HG03175 (cell line): ENCODE data around the gene COMMD7.

Source experiments
- ATAC-seq: cut with Tn5 transposase; IDR thresholded peaks from one replicate; pipeline ENCODE4 v1.9.1; 2021; ENCODE audit warnings: mild to moderate bottlenecking, moderate library complexity; ENCODE audit not compliant: unreplicated experiment

The COMMD7 gene

DNA sequence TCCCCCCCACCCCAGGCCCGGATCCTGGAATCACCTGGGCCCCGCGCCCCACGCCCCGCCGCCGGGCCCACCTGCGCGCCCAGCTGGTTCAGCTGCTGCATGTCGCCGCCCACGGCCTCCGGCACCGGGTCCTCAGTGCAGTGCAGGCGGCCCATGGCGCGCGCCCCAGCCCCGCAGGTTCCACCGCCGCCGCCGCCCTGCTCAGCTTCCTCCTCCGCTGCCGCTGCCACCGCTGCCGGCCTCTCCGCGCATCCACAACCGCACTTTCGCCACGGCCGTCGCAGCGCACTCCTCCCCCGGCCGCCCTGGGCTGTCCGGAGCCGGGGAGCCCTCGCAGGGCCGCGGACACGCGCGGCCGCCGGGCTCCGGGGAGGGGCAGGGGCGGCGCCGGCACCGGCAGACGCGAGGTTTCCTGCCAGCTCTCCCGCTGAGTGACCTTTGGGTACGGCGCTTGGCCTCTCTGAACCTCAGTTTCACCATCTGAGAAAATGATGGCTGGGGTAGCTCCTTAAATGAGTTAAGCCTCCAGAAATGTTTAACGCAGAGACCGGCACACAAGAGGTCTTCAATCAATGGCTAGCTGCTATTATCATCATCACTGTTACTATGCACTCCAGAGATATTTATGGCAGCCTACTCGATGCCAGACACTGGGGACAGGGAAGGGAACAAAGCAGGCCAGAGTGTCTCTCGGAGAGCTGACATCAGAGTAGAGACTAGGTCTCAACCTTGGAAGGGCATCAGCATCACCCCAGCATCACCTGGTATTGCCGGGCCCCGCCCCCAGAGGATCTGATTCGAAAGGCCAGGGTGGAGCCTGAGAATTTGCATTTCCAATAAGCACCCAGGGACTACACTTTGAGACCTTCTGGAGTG lies at the start of gene COMMD7:
Gene COMMD7, minus strand, starts transcription at position 231 of the 876 bp plus-strand sequence. Its CDS starts 76 bp downstream, at position 155.
- ATAC-seq = peak; percentile 54

- ATAC-seq = no peak
These were observed 49.6 kb upstream of the COMMD7 start for GRCh38 chr20:32792731-32793458.

GRCh38 chr20:32792316-32792715 lies 49.0 kb upstream of the COMMD7 start:
- peak; percentile 49 for ATAC-seq

GRCh38 chr20:32790751-32791057 lies 47.4 kb upstream of the COMMD7 start:
- no peak for ATAC-seq

DNA sequence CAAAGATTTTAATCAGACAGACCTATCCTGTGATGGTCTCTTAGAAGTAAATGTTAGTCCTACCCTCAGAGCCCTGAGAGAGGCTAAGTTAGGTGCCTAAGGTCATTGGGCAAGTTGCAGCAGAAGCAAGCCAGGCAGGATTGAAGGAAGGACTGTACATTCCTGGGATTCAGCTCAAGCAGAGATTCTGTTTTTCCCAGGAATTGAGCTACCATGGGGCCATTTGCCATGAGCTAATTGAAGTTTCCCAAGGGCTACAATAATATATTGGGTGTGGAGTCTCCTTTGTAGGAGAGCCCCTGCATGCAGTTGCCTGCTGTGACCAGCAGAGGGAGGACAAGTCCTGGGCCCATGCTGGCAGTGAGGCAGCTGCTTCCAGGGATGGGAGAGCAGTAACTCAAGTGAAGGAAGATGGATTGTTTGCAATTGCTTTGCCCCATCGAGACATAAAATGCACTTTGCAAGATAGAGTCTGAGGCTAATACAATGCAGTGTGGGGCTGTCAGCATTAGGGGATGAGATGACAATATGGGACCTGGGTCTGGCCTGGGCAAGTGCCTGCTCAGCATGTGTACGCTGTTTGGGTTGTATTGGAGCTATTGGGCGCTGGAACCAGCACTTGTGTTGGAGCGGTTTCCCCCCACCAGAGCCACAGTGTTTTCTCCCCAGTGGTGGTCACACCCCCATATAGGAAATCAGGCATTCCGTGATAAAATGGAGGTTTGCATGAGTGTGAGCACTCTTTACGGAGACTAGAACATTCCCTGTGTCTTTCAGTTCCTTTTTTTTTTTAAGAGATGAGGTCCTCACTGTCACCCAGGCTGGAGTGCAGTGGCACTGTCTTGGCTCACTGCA lies 46.9 kb upstream of the COMMD7 start:
- peak; percentile 62 for ATAC-seq

- no peak for ATAC-seq
These were observed 43.9 kb upstream of the COMMD7 start for GRCh38 chr20:32787168-32787567.

DNA sequence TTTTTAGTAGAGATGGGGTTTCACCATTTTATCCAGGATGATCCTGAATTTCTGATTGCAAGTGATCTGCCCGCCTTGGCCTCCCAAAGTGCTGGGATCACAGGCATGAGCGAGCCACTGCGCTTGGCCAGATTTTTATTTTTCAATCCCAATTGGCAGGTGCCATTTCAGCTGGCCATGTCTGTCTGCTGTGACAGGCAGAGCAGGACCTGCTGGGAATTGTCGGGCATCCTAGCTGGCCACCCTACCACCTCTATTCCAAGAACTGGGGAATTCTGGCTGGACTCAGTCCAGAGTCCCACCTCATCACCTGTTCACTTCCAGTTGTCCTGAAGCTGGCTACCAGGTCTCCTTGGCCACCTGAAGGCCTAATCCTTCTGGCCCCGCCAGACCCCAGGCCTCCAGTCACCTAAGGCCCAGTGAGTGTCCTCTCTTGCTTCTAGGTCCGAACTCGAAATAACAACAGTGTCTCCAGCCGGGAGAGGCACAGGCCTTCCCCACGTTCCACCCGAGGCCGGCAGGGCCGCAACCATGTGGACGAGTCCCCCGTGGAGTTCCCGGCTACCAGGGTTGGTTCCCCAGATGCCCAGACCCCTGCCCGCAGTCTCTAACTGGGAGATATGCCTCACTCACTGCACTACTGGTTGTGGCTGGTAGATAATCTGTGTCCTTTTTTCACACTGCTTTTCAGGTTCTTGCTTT lies 42.9 kb upstream of the COMMD7 start:
- ATAC-seq = no peak

GRCh38 chr20:32784369-32785080 lies 41.3 kb upstream of the COMMD7 start:
- no peak for ATAC-seq

DNA sequence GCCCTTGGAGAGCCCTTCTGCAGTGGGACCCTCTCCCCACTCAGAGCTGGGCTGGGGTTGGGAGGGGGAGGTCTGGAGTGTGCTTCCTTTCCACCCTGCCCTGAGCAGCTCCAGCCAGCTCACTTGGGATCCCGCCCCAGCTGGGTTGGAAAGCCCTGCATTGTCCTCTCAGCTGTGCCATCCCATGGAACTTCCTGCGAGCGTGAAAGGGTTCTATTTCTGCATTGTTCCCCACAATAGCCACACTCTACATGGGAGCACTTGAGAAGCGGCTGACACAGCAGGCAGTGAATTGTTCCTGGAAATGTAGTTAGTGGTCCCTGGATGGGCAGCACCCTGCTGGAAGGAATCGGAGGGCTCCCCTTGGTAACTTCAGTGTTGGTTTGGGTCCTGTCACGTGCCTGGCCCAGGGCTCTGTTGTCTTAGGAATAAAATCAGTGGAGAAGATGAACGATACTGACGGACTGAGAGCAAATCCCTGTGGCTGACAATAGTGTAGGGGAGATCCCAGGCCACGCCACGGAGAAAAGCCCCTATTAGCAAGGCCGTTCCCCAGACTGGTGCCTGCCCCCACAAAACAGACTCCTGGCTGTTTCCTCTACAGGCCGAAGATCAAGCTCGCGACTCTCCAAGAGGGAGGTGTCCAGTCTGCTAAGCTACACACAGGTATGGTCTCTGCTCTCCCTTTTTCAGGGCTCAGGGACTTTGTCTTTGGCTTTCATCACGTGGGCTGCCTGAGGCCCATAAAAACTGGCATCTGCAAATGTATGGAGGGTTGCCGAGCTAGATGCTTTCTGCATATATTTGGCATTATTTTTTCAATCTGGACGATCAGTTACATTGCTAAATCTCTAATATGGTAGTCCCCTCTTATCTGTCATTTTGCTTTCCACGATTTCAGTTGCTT lies 37.7 kb upstream of the COMMD7 start:
- no peak for ATAC-seq

- no peak for ATAC-seq
These were observed 37.0 kb upstream of the COMMD7 start for GRCh38 chr20:32780278-32780677.

DNA sequence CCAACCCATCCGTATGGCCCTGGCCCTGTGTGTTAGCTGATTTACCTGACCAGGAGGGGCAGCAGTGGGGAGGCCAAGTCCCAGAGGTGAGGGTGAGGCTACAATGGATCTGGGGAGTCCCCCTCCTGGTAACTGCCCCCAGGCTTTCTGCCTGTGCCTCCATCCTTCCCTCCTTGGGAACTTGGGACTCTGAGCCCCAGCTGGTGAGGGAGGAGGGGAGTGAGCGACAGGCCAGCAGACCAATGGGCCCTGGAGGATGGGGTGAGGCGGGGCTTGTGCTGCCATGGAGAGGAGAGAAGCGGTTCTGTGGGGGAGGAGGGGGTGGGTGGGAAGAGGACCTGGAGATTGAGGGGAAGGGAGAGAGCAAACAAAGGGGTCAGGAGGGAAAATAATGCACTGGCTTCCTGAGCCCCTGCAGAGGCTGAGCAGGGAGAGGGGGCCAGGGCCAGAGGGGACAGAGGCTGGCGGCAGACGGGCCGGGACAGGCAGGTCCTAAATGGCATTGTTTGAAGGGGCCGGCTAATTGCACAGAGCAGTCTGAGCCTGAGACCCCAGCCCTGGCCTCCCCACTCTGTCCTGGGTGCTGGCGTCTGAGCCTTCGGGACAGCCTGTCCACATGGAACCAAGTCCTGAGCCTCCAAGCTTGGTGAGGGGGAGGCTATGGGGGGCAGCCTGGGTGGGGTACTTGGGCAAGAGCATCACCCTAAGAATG lies 36.4 kb upstream of the COMMD7 start:
- no peak for ATAC-seq

DNA sequence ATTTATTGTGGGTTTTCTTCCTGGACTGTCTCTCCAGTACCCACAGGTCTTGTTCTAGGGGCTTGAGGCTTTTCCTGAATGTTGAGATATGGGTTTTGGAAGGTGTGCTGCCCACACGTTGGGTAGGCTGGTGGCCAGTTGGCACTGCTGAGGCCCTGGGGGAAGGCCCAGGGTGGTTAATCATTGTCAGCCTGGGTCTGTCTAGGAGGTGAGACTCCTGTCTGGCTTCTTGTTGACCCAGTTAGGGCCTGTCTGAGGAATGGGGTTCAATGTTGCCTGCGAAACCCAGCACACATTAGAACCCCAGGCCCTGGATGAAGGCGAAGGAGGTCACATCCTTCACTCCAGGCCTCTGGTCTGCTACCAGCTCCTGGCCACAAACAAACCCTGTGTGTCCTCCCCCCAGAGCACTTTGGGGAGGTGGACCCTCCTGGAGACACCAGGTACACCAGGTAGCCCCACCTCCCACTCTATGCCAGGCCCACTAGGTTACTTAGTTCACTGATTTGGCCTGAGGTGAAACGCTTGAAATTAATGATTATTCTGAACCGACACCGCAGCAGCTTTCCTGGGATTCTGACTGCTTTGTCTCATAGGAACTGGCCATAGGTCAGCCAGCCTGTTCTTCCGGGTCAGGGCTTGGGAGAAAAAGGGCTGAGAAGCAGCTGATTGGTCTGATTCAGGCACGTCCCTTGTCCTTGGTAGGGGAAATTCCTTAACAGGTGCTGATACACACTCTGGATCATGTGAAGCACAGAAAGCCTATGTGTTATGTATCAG lies 34.1 kb upstream of the COMMD7 start:
- no peak for ATAC-seq

DNA sequence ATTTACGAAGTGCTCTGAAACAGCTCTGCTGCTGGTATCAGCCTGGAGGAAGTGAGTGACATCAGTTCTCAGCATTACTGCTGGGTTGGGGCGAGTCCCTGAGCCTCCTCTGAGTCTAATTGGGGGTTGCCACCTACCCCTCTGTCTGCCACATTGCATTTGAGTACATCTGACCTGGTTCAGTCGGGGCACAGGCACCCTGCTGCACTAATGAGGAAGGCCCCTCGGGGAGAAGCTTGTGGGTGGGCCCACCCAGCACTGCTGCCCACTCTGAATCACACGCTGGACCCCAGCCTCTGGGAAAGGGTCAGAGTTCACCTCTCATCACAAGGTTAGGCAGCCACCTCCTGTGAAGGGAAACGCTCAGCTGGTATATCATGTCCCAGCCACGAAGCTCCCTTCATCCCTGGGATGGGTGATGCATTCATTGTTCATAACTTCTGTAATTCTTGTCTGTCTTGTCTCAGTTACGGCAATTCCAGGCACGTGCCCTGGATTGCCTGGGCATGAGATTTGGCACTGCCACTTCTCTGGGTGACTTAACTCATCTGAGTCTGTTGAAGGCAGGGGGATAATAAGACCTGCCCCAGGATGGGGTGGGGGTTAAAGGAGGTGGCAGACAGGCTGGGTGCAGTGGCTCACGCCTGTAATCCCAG lies 32.2 kb upstream of the COMMD7 start:
- ATAC-seq = no peak

DNA sequence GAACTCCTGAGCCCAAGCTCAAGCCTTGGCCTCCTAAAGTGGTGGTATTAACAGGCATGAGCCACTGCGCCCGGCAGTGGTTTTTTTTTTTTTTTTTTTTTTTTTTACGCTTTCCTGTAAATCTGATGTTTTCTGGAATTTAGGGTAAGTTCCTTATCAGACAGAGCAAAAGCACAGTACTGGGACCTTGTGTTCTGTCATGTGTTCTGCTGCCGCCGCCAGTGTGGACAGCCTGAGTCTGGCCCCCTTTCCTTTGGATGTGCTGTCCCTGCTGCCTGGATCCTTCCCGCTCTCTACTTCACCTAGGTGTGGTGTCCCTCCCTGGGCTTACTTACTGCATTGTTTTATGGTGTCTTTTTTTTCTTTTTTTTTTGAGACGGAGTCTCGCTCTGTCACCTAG lies 30.6 kb upstream of the COMMD7 start:
- ATAC-seq = no peak

DNA sequence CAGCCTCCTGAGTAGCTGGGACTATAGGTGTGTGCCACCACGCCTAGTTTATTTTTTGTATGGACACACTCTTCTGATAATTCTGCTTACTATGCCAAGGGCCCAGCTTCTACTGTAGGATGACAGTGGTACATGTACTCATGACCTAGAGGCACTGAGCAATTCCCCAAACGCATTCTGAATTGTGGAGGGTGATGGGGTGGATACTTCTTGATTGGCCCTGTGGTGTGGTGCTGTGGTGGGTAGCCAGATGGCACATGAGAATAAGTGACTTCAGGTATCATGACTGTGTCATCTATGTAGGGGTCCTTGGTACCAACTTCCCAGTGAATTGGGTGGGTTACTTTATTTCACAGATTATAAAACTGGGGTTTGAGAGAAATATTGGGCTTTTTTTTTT lies 30.0 kb upstream of the COMMD7 start:
- no peak for ATAC-seq

DNA sequence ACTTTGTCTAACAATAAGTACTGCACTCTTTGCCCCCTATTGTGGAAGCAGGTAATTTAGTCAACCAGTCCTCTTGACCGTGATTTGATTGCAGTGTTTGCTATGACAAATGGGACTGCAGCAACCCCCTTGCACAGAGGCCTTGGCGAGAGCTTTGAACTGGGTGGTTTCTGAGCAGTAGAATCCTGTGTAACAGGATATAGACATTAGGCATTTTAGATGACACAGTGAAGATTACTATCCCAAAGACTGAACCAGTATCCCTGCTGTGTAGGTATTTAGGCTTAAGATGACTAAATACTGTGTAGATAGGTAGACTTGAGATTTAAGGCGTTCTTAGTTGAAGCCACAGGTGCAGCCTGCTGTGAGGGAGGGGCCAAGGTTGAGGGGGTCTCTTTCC lies 28.8 kb upstream of the COMMD7 start:
- ATAC-seq = no peak
